ENCODE results near the gene RASSF7. TPM values are rescaled to one million over a fixed set of nuclear protein-coding genes. Genes with fewer than 3 reads are reported as not detected.

Gene RASSF7
- total and polyA plus RNA-seq, 2 experiments from 2014 or later: 11.9 to 18.8 TPM

DNA sequence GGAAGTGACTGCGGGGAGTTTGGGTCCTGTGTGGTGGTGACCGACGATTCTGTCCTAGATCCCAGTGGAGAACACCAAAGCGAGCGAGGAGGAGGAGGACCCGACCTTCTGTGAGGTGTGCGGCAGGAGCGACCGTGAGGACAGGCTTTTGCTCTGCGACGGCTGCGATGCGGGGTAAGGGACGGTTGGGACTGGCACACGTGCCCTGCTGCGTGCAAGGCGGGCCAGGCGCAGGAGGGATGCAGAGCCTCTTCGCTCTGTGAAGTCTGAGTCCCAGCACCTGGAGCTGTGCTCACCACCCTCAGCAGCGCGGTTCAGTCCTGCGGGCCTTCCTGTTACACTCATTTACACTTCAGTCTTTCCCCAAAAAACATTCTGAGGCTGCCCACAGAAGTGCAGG, 31.7 kb downstream of the RASSF7 start:
- H3K4me3 ChIP-seq: no peak overlapping the region
- H3K27ac ChIP-seq: no peak overlapping the region
- H3K4me1 ChIP-seq (ENCODE audit: insufficient read depth): 0 out of 2 replicates have a peak, but pooled peaks cover 4% of the 10 kb centered on the region
- H3K36me3 ChIP-seq (ENCODE audit: low read depth): peaks cover 5% of the 10 kb centered on the region; the same call in 1 of the 2 replicates
- DNase-seq: no peak
- no peaks in the 10 kb centered on the region for H3K27me3 ChIP-seq (replicated peaks; ENCODE audit: insufficient read depth)
- peaks cover 80% of the 10 kb centered on the region for H3K79me2 ChIP-seq (ENCODE audit: insufficient read depth)
- WGBS, 2 experiments (ENCODE audit: low coverage in 1 of 2, low lambda C conversion rate in 2 of 2, missing lambda C conversion rate in 2 of 2): 91 to 94% methylated on average over 20 to 22 of the region's 22 CpGs
- H4K20me1 ChIP-seq (ENCODE audit: insufficient read depth): no peaks in the 10 kb centered on the region
- no peak overlapping the region for H3K9ac ChIP-seq
- no peaks in the 10 kb centered on the region for H3K9me3 ChIP-seq (ENCODE audit: low read depth)
- in situ Hi-C loops (cut with MboI): no loop called here
- no peak for TF ChIP-seq EZH2 (IDR thresholded peaks at IDR 0.05; ENCODE audit: insufficient read depth, poor library complexity, severe bottlenecking)
- no peak for TF ChIP-seq EZH2phosphoT487 (IDR thresholded peaks at IDR 0.05; ENCODE audit: insufficient read depth, low read depth)
- no peak overlapping the region for H2AFZ ChIP-seq
- H3F3A ChIP-seq (ENCODE audit: insufficient read depth): no peaks in the 10 kb centered on the region
- no peak overlapping the region for H3K4me2 ChIP-seq (ENCODE audit: unreplicated experiment)
- H3K9me2 ChIP-seq (ENCODE audit: insufficient read depth): no peaks in the 10 kb centered on the region

- in situ Hi-C loops (cut with MboI): no loop called here
- Histone ChIP-seq H2AFZ (no peak overlapping the region), H3K27me3 (replicated peaks; ENCODE audit: insufficient read depth) (no peaks in the 10 kb centered on the region), H3K79me2 (ENCODE audit: insufficient read depth) (peaks cover 75% of the 10 kb centered on the region), H3K9ac (no peak overlapping the region), H3F3A (ENCODE audit: insufficient read depth) (no peaks in the 10 kb centered on the region), H3K4me3 (no peak overlapping the region), H3K4me1 (ENCODE audit: insufficient read depth) (0 out of 2 replicates have a peak, but pooled peaks cover 2% of the 10 kb centered on the region), H3K27ac (no peak overlapping the region), H3K36me3 (ENCODE audit: low read depth) (peaks cover 5% of the 10 kb centered on the region; the same call in 1 of the 2 replicates), H3K4me2 (ENCODE audit: unreplicated experiment) (no peak overlapping the region), H3K9me2 (ENCODE audit: insufficient read depth) (no peaks in the 10 kb centered on the region), H3K9me3 (ENCODE audit: low read depth) (no peaks in the 10 kb centered on the region), H4K20me1 (ENCODE audit: insufficient read depth) (no peaks in the 10 kb centered on the region)
- TF ChIP-seq EZH2 (IDR thresholded peaks at IDR 0.05; ENCODE audit: insufficient read depth, poor library complexity, severe bottlenecking) (no peak), EZH2phosphoT487 (IDR thresholded peaks at IDR 0.05; ENCODE audit: insufficient read depth, low read depth) (no peak)
- 86% methylated on average over 10 of the region's 10 CpGs for WGBS, 2 experiments (ENCODE audit: low coverage in 1 of 2, low lambda C conversion rate in 2 of 2, missing lambda C conversion rate in 2 of 2)
- DNase-seq: no peak
Measured at GRCh38 chr11:592918-593317, 32.1 kb downstream of the RASSF7 start.

DNA sequence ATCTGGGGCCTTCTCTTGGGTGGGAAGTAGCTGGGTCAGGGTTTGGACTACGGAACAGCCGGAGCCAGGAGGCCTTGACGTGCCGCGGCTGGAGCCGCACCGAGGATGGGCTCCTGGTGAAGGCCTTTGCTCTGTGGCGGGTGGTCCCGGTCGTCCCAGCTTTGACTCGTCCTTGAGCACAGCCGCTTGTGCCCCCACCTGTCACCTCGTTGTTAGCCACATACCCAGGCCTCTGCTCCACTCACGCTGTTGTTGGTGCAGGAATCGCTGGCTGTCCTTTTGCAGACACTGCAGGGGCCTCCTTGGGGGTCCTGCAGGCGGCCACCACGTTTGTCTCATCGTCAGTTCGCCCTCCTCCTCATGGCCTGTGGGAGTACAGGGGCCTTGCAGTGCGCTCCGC, 32.6 kb downstream of the RASSF7 start:
- H4K20me1 ChIP-seq (ENCODE audit: insufficient read depth): no peaks in the 10 kb centered on the region
- in situ Hi-C loops (cut with MboI): no loop called here
- 94% methylated on average over 15 to 21 of the region's 21 CpGs for WGBS, 2 experiments (ENCODE audit: low coverage in 1 of 2, low lambda C conversion rate in 2 of 2, missing lambda C conversion rate in 2 of 2)

DNA sequence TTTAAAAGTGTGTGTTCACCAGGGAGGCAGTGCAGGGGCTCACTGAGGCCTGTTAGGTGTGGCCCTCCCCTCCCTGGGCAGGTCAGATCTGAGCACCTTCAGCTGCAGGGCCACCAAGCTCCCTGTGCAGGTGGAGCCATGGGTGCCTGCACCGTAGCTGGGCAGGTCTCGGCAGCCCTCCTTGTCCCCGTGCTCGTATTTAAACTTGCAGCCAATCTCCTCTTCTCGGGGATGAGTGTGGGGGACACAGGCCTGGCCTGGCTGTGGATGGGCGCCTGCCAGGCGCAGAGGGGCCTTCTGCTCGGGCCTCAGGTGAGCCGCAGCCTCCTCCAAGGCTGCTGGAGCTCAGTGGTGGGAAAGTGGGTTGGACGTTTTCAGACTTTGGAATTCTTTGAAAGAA, 34.6 kb downstream of the RASSF7 start:
- no peak overlapping the region for H3K27ac ChIP-seq
- no peak for DNase-seq
- no peaks in the 10 kb centered on the region for H4K20me1 ChIP-seq (ENCODE audit: insufficient read depth)
- 91 to 97% methylated on average over 10 of the region's 10 CpGs for WGBS, 2 experiments (ENCODE audit: low coverage in 1 of 2, low lambda C conversion rate in 2 of 2, missing lambda C conversion rate in 2 of 2)
- no peak overlapping the region for H3K9ac ChIP-seq
- no peaks in the 10 kb centered on the region for H3K9me2 ChIP-seq (ENCODE audit: insufficient read depth)
- H3K4me3 ChIP-seq: no peak overlapping the region
- H3K4me2 ChIP-seq (ENCODE audit: unreplicated experiment): no peak overlapping the region
- no peaks in the 10 kb centered on the region for H3K4me1 ChIP-seq (ENCODE audit: insufficient read depth)
- H3K36me3 ChIP-seq (ENCODE audit: low read depth): no peaks in the 10 kb centered on the region; the same call in 1 of the 2 replicates
- in situ Hi-C loops (cut with MboI): no loop called here
- H3K79me2 ChIP-seq (ENCODE audit: insufficient read depth): peaks cover 69% of the 10 kb centered on the region
- H2AFZ ChIP-seq: no peak overlapping the region
- H3F3A ChIP-seq (ENCODE audit: insufficient read depth): no peaks in the 10 kb centered on the region
- no peaks in the 10 kb centered on the region for H3K9me3 ChIP-seq (ENCODE audit: low read depth)
- H3K27me3 ChIP-seq (replicated peaks; ENCODE audit: insufficient read depth): no peaks in the 10 kb centered on the region
- no peak for TF ChIP-seq EZH2phosphoT487 (IDR thresholded peaks at IDR 0.05; ENCODE audit: insufficient read depth, low read depth)
- TF ChIP-seq EZH2 (IDR thresholded peaks at IDR 0.05; ENCODE audit: insufficient read depth, poor library complexity, severe bottlenecking): no peak

More for the DNA sequence above, 32.6 kb downstream of the RASSF7 start:
- no peak overlapping the region for H2AFZ ChIP-seq
- no peak for DNase-seq
- H3K4me3 ChIP-seq: no peak overlapping the region
- H3K4me1 ChIP-seq (ENCODE audit: insufficient read depth): no peaks in the 10 kb centered on the region
- H3K79me2 ChIP-seq (ENCODE audit: insufficient read depth): peaks cover 71% of the 10 kb centered on the region
- H3K9ac ChIP-seq: no peak overlapping the region
- no peaks in the 10 kb centered on the region for H3K9me2 ChIP-seq (ENCODE audit: insufficient read depth)
- TF ChIP-seq EZH2phosphoT487 (IDR thresholded peaks at IDR 0.05; ENCODE audit: insufficient read depth, low read depth) (no peak), EZH2 (IDR thresholded peaks at IDR 0.05; ENCODE audit: insufficient read depth, poor library complexity, severe bottlenecking) (no peak)
- no peaks in the 10 kb centered on the region for H3K27me3 ChIP-seq (replicated peaks; ENCODE audit: insufficient read depth)
- no peak overlapping the region for H3K4me2 ChIP-seq (ENCODE audit: unreplicated experiment)
- no peaks in the 10 kb centered on the region for H3F3A ChIP-seq (ENCODE audit: insufficient read depth)
- no peaks in the 10 kb centered on the region for H3K9me3 ChIP-seq (ENCODE audit: low read depth)
- H3K27ac ChIP-seq: no peak overlapping the region
- H3K36me3 ChIP-seq (ENCODE audit: low read depth): peaks cover 4% of the 10 kb centered on the region; the same call in 1 of the 2 replicates

DNA sequence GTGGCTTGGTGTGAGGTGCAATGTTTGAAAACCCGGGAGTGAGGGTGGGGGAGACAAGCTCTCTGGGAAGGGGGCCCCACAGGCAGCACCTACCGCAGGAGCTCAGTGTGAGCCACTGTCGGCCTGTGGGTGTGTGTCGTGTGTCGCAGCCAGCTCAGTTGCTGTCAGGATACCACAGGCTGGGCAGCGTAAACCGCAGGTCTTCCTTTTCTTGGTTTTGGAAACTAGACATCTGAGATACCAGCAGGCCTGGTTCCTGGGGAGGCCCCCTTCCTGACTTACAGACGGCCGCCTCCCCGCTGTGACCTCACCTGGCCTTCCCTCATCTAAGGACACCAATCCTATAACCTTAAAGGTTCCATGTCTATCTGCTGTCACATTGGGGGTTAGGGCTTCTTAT, 35.6 kb downstream of the RASSF7 start:
- Histone ChIP-seq H3K79me2 (ENCODE audit: insufficient read depth) (peaks cover 59% of the 10 kb centered on the region), H3K4me2 (ENCODE audit: unreplicated experiment) (no peak overlapping the region), H4K20me1 (ENCODE audit: insufficient read depth) (no peaks in the 10 kb centered on the region), H3K9me2 (ENCODE audit: insufficient read depth) (no peaks in the 10 kb centered on the region), H3K4me1 (ENCODE audit: insufficient read depth) (no peaks in the 10 kb centered on the region), H3K36me3 (ENCODE audit: low read depth) (no peaks in the 10 kb centered on the region; the same call in 1 of the 2 replicates), H3K4me3 (no peak overlapping the region), H3F3A (ENCODE audit: insufficient read depth) (no peaks in the 10 kb centered on the region), H3K9ac (no peak overlapping the region), H3K27me3 (replicated peaks; ENCODE audit: insufficient read depth) (no peaks in the 10 kb centered on the region), H3K27ac (no peak overlapping the region), H3K9me3 (ENCODE audit: low read depth) (no peaks in the 10 kb centered on the region), H2AFZ (no peak overlapping the region)
- no peak for DNase-seq
- 87 to 89% methylated on average over 8 to 10 of the region's 10 CpGs for WGBS, 2 experiments (ENCODE audit: low coverage in 1 of 2, low lambda C conversion rate in 2 of 2, missing lambda C conversion rate in 2 of 2)
- in situ Hi-C loops (cut with MboI): no loop called here
- TF ChIP-seq EZH2 (IDR thresholded peaks at IDR 0.05; ENCODE audit: insufficient read depth, poor library complexity, severe bottlenecking): no peak
- TF ChIP-seq EZH2phosphoT487 (IDR thresholded peaks at IDR 0.05; ENCODE audit: insufficient read depth, low read depth): no peak

Measured in GM23248 (cell line).